ENCODE data around the gene FNDC4.

The FNDC4 gene

GRCh38 chr2:27537287-27537686 lies 42.3 kb upstream of the FNDC4 start:
- DNase-seq (ENCODE audit: low read depth in 1 of 2, low spot score in 1 of 2), result no peak
- H3K27me3 ChIP-seq (ENCODE audit: insufficient read depth, poor library complexity, severe bottlenecking), result no peaks in the 10 kb centered on the region
- no peak overlapping the region for H3K27ac ChIP-seq (replicated peaks)
- no peak overlapping the region for H3K4me3 ChIP-seq (replicated peaks; ENCODE audit: insufficient read depth, low read length)
- TF ChIP-seq POLR2AphosphoS5 (IDR thresholded peaks at IDR 0.05; ENCODE audit: low read depth) (no peak), CTCF (IDR thresholded peaks at IDR 0.05; ENCODE audit: insufficient read depth, low read length) (no peak), SPI1 (IDR thresholded peaks at IDR 0.05; ENCODE audit: borderline replicate concordance, low read depth) (no peak), REST (IDR thresholded peaks at IDR 0.05; ENCODE audit: insufficient replicate concordance, low read depth) (no peak), GABPA (IDR thresholded peaks at IDR 0.05; ENCODE audit: low read depth) (no peak)

GRCh38 chr2:27531983-27532382 lies 37.0 kb upstream of the FNDC4 start:
- no peak for TF ChIP-seq POLR2AphosphoS5 (IDR thresholded peaks at IDR 0.05; ENCODE audit: low read depth)
- TF ChIP-seq SPI1 (IDR thresholded peaks at IDR 0.05; ENCODE audit: borderline replicate concordance, low read depth), result no peak
- TF ChIP-seq CTCF (IDR thresholded peaks at IDR 0.05; ENCODE audit: insufficient read depth, low read length), result no peak
- H3K4me3 ChIP-seq (replicated peaks; ENCODE audit: insufficient read depth, low read length), result no peak overlapping the region
- H3K27ac ChIP-seq (replicated peaks), result no peak overlapping the region
- no peak for DNase-seq (ENCODE audit: low read depth in 1 of 2, low spot score in 1 of 2)
- no peaks in the 10 kb centered on the region for H3K27me3 ChIP-seq (ENCODE audit: insufficient read depth, poor library complexity, severe bottlenecking)

GRCh38 chr2:27527182-27527581 lies 32.2 kb upstream of the FNDC4 start:
- H3K27ac ChIP-seq (replicated peaks), result no peak overlapping the region
- H3K4me3 ChIP-seq (replicated peaks; ENCODE audit: insufficient read depth, low read length), result no peak overlapping the region
- H3K27me3 ChIP-seq (ENCODE audit: insufficient read depth, poor library complexity, severe bottlenecking), result no peaks in the 10 kb centered on the region
- TF ChIP-seq POLR2AphosphoS5 (IDR thresholded peaks at IDR 0.05; ENCODE audit: low read depth) (no peak), GABPA (IDR thresholded peaks at IDR 0.05; ENCODE audit: low read depth) (no peak), SPI1 (IDR thresholded peaks at IDR 0.05; ENCODE audit: borderline replicate concordance, low read depth) (no peak), CTCF (IDR thresholded peaks at IDR 0.05; ENCODE audit: insufficient read depth, low read length) (no peak), REST (IDR thresholded peaks at IDR 0.05; ENCODE audit: insufficient replicate concordance, low read depth) (no peak)
- DNase-seq (ENCODE audit: low read depth in 1 of 2, low spot score in 1 of 2), result no peak

GRCh38 chr2:27522400-27522945 lies 27.5 kb upstream of the FNDC4 start:
- H3K27ac ChIP-seq (replicated peaks), result no peak overlapping the region
- no peaks in the 10 kb centered on the region for H3K27me3 ChIP-seq (ENCODE audit: insufficient read depth, poor library complexity, severe bottlenecking)
- TF ChIP-seq SPI1 (IDR thresholded peaks at IDR 0.05; ENCODE audit: borderline replicate concordance, low read depth) (no peak), CTCF (IDR thresholded peaks at IDR 0.05; ENCODE audit: insufficient read depth, low read length) (no peak), POLR2AphosphoS5 (IDR thresholded peaks at IDR 0.05; ENCODE audit: low read depth) (no peak), REST (IDR thresholded peaks at IDR 0.05; ENCODE audit: insufficient replicate concordance, low read depth) (no peak), GABPA (IDR thresholded peaks at IDR 0.05; ENCODE audit: low read depth) (no peak)
- no peak for DNase-seq (ENCODE audit: low read depth in 1 of 2, low spot score in 1 of 2)
- no peak overlapping the region for H3K4me3 ChIP-seq (replicated peaks; ENCODE audit: insufficient read depth, low read length)

All from HL-60 (cell line).